K562 (cell line): ENCODE data around the gene AIDA. TPM values are rescaled to one million over a fixed set of nuclear protein-coding genes. Genes with fewer than 3 reads are reported as not detected.

Source experiments
- BCL6 ChIP-seq: fragments of 250-450 bp; sonication (Bioruptor Pico); IDR thresholded peaks from 2 replicates; pipeline ENCODE4 v1.4.0; 2020
- DPF2 ChIP-seq: fragments of 450-650 bp; IDR thresholded peaks from 2 replicates; pipeline ENCODE4 v1.6.1; 2016
- E2F4 ChIP-seq: sonication (generic); formaldehyde crosslinking; IDR thresholded peaks from 2 replicates; pipeline ENCODE4 v1.8.0; 2022; ENCODE audit warnings: mild to moderate bottlenecking, low read depth, missing genetic modification reagents
- GTF2A2 ChIP-seq: IDR thresholded peaks from 2 replicates; pipeline ENCODE4 v1.6.1; 2016; ENCODE audit warnings: mild to moderate bottlenecking, missing genetic modification characterization, missing compliant biosample characterization
- HLTF ChIP-seq: fragments of 450-650 bp; IDR thresholded peaks from 2 replicates; pipeline ENCODE4 v1.6.1; 2016
- ILK ChIP-seq: fragments of 450-650 bp; IDR thresholded peaks from 2 replicates; pipeline ENCODE4 v1.6.1; 2016; ENCODE audit warnings: missing genetic modification characterization, low read depth, mild to moderate bottlenecking, missing compliant biosample characterization, moderate library complexity, borderline replicate concordance
- KDM1A ChIP-seq, 2 experiments: fragments of 450-650 bp; IDR thresholded peaks; 2 replicates each; pipeline ENCODE4 v1.6.1; 2016; ENCODE audit warnings: mild to moderate bottlenecking in 2 of 2
- NFE2L1 ChIP-seq: fragments of 450-650 bp; IDR thresholded peaks from 2 replicates; pipeline ENCODE4 v1.6.1; 2016; ENCODE audit warnings: missing genetic modification characterization, low read depth, mild to moderate bottlenecking, missing compliant biosample characterization, moderate library complexity, borderline replicate concordance
- NFXL1 ChIP-seq: fragments of 450-650 bp; formaldehyde crosslinking; IDR thresholded peaks from 2 replicates; pipeline ENCODE4 v1.4.0; 2021; ENCODE audit warnings: mild to moderate bottlenecking
- OTX1 ChIP-seq: fragments of 450-650 bp; formaldehyde crosslinking; IDR thresholded peaks from 2 replicates; pipeline ENCODE4 v1.4.0; 2022; ENCODE audit warnings: mild to moderate bottlenecking
- PKNOX1 ChIP-seq: fragments of 450-650 bp; IDR thresholded peaks from 2 replicates; pipeline ENCODE4 v1.6.1; 2016
- PML ChIP-seq: IDR thresholded peaks from 2 replicates; pipeline ENCODE4 v1.6.1; 2012; ENCODE audit warnings: low read length, inconsistent platforms
- PYGO2 ChIP-seq: fragments of 450-650 bp; IDR thresholded peaks from 2 replicates; pipeline ENCODE4 v1.6.1; 2016; ENCODE audit warnings: mild to moderate bottlenecking, missing genetic modification characterization, moderate library complexity, missing compliant biosample characterization
- RBBP5 ChIP-seq: fragments of 200-600 bp; sonication (generic); IDR thresholded peaks from 2 replicates; pipeline ENCODE4 v1.6.1; 2012; ENCODE audit warnings: borderline replicate concordance, mild to moderate bottlenecking, low read length, control low read depth, inconsistent platforms; ENCODE audit not compliant: insufficient read depth, poor library complexity, severe bottlenecking
- SMAD1 ChIP-seq: fragments of 150-350 bp; IDR thresholded peaks from 2 replicates; pipeline ENCODE4 v1.6.1; 2014; ENCODE audit warnings: low read length, low read depth; ENCODE audit not compliant: partially characterized antibody
- SMARCE1 ChIP-seq: fragments of 450-650 bp; IDR thresholded peaks from 2 replicates; pipeline ENCODE4 v1.7.1; 2016; ENCODE audit warnings: mild to moderate bottlenecking
- STAT5A ChIP-seq: IDR thresholded peaks from 2 replicates; pipeline ENCODE4 v1.6.1; 2012; ENCODE audit warnings: low read length, inconsistent platforms, borderline replicate concordance
- TRIM24 ChIP-seq, 2 experiments: fragments of 450-650 bp; IDR thresholded peaks; 2 replicates each; pipeline ENCODE4 v1.6.1; 2016
- ZFP1 ChIP-seq: fragments of 450-650 bp; formaldehyde crosslinking; IDR thresholded peaks from 2 replicates; pipeline ENCODE4 v1.4.0; 2020; ENCODE audit warnings: mild to moderate bottlenecking, mixed read lengths
- ZFP30 ChIP-seq: fragments of 250-450 bp; sonication (Bioruptor Pico); IDR thresholded peaks from 2 replicates; pipeline ENCODE4 v1.8.0; 2022; ENCODE audit warnings: moderate library complexity, mild to moderate bottlenecking, inconsistent platforms, borderline replicate concordance
- ZFPM2 ChIP-seq: fragments of 250-450 bp; sonication (Bioruptor Pico); IDR thresholded peaks from 2 replicates; pipeline ENCODE4 v1.5.1; 2022; ENCODE audit warnings: mild to moderate bottlenecking
- ZNF165 ChIP-seq: fragments of 250-450 bp; sonication (Bioruptor Pico); IDR thresholded peaks from 2 replicates; pipeline ENCODE4 v1.4.0; 2020; ENCODE audit warnings: borderline replicate concordance
- ZNF263 ChIP-seq: sonication (generic); formaldehyde crosslinking; IDR thresholded peaks from 2 replicates; pipeline ENCODE4 v1.8.0; 2022; ENCODE audit warnings: mild to moderate bottlenecking, missing genetic modification reagents, borderline replicate concordance
- ZNF282 ChIP-seq: sonication (generic); formaldehyde crosslinking; IDR thresholded peaks from 2 replicates; pipeline ENCODE4 v1.8.1; 2023; ENCODE audit warnings: missing genetic modification reagents
- ZNF561 ChIP-seq: fragments of 450-650 bp; formaldehyde crosslinking; conservative IDR thresholded peaks from 2 replicates; pipeline ENCODE4 v1.4.0; 2020; ENCODE audit warnings: mild to moderate bottlenecking, moderate library complexity
- ZNF583 ChIP-seq: fragments of 250-450 bp; sonication (Bioruptor Pico); IDR thresholded peaks from 2 replicates; pipeline ENCODE4 v1.4.0; 2020
- ZNF766 ChIP-seq: fragments of 200-800 bp; sonication (Bioruptor generic); conservative IDR thresholded peaks from 2 replicates; pipeline ENCODE4 v1.6.1; 2016; ENCODE audit warnings: missing genetic modification characterization, missing compliant biosample characterization
- polyA plus RNA-seq, 8 experiments: library from polyadenylated mRNA; depleted of rRNA in 4 of 8; stranded (reverse) in 5 of 8; unstranded in 3 of 8; fragments of >200 nt; fragmentation: Nextera tagmentation in 2 of 8; fragmentation: Illumina TruSeq in 1 of 8; extraction: Ambion mirVana in 2 of 8; extraction: Trizol in 1 of 8; gene quantifications; 2 replicates each; pipeline versions ENCODE4 v1.2.1 to v1.2.3, GENCODE V29; 2011 to 2014; ENCODE audit warnings: inconsistent platforms in 1 of 8, missing spikeins in 1 of 8
- total RNA-seq, 7 experiments: library from RNA; depleted of rRNA in 6 of 7; stranded (reverse); fragments of >200 nt in 6 of 7; fragmentation: Illumina TruSeq in 2 of 7; extraction: Trizol in 2 of 7; gene quantifications; 2 replicates each; pipeline versions ENCODE4 v1.2.1 to v1.2.3, GENCODE V29; 2011 to 2021; ENCODE audit warnings: low replicate concordance in 1 of 7
- TF ChIP-seq, protein P1 (sequence below): fragments of 450-650 bp; formaldehyde crosslinking; conservative IDR thresholded peaks from 2 replicates; pipeline ENCODE4 v1.4.0; 2022; ENCODE audit warnings: mild to moderate bottlenecking, missing genetic modification characterization
- TF ChIP-seq, protein P2 (sequence below): sonication (generic); formaldehyde crosslinking; IDR thresholded peaks from 2 replicates; pipeline ENCODE4 v1.8.0; 2022; ENCODE audit warnings: missing genetic modification reagents, mild to moderate bottlenecking, borderline replicate concordance

The AIDA gene
- total and polyA plus RNA-seq, 9 of the 15 experiments (the other 6 are each of a cell fraction or from before 2014, with no cell fraction given) = 18.2 to 77.9 (median 24.9) TPM

DNA sequence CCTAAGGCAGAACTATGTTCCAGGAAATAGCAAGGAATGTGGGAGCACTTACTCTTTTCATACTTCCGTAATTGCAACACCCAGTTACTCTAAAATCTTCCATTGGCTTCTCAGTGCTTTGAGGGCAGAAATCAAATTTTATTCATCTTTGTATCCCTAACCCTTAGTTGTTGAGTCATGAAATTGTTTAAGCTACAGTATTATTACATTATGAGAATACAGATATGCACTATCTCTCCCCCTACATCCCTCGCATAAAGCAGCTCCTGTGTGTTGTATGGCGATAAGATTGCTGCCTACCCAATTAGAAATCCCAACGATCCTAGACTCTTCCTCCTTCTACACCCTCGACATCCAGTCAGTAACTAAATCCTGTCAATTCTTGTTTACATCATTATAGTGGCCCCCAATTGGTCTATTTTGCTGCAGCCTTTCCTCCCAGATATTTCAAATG lies 2.6 kb downstream of the AIDA start (continued):
- TF ChIP-seq ZFPM2 (CRISPR knock-in tag) (no peak), NFE2L1 (tag) (no peak), ZNF282 (CRISPR knock-in tag) (no peak), PKNOX1 (peak; percentile 26; the same call in 1 of the 2 replicates), SMAD1 (no peak), BCL6 (CRISPR knock-in tag) (no peak), TRIM24 (IDR thresholded peaks at IDR 0.05) (peak; percentile 68 to 82; a peak in 3 of 4 replicates), PML (peak; percentile 94), HLTF (no peak), PYGO2 (tag) (no peak), E2F4 (CRISPR knock-in tag) (no peak), OTX1 (no peak), NFXL1 (CRISPR knock-in tag) (no peak), ZFP30 (no peak), ZNF766 (0 out of 2 replicates have a peak, but pooled peaks have one; percentile 34), ZNF263 (CRISPR knock-in tag) (no peak), KDM1A (IDR thresholded peaks at IDR 0.05) (peak; percentile 97), ILK (tag) (no peak), GTF2A2 (tag) (no peak), ZNF165 (no peak), ZFP1 (no peak), RBBP5 (no peak), DPF2 (peak; percentile 89), ZNF583 (CRISPR knock-in tag) (no peak), SMARCE1 (peak; percentile 75), ZNF561 (CRISPR knock-in tag) (no peak), STAT5A (peak; percentile 88)
- TF ChIP-seq, protein P1, sequence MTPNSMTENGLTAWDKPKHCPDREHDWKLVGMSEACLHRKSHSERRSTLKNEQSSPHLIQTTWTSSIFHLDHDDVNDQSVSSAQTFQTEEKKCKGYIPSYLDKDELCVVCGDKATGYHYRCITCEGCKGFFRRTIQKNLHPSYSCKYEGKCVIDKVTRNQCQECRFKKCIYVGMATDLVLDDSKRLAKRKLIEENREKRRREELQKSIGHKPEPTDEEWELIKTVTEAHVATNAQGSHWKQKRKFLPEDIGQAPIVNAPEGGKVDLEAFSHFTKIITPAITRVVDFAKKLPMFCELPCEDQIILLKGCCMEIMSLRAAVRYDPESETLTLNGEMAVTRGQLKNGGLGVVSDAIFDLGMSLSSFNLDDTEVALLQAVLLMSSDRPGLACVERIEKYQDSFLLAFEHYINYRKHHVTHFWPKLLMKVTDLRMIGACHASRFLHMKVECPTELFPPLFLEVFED (CRISPR knock-in tag) = 0 out of 2 replicates have a peak, but pooled peaks have one; percentile 6
- TF ChIP-seq, protein P2, sequence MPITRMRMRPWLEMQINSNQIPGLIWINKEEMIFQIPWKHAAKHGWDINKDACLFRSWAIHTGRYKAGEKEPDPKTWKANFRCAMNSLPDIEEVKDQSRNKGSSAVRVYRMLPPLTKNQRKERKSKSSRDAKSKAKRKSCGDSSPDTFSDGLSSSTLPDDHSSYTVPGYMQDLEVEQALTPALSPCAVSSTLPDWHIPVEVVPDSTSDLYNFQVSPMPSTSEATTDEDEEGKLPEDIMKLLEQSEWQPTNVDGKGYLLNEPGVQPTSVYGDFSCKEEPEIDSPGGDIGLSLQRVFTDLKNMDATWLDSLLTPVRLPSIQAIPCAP (CRISPR knock-in tag) = no peak
